ENCODE data around the gene TPST1.
"Not testable (repeated sequence)": the region's sequence is repeated elsewhere in the genome, so short reads cannot be mapped to it uniquely, and the experiment has no call there.

Gene TPST1

GRCh38 chr7:66283003-66283920 lies 78.1 kb downstream of the TPST1 start:
- no peak for DNase-seq (ENCODE audit: low read depth in 2 of 2)

- DNase-seq (ENCODE audit: low read depth in 2 of 2) = no peak
These were observed 90.9 kb downstream of the TPST1 start for GRCh38 chr7:66296001-66296521.

GRCh38 chr7:66296557-66296956 lies 91.4 kb downstream of the TPST1 start:
- no peak for DNase-seq (ENCODE audit: low read depth in 2 of 2)

DNA sequence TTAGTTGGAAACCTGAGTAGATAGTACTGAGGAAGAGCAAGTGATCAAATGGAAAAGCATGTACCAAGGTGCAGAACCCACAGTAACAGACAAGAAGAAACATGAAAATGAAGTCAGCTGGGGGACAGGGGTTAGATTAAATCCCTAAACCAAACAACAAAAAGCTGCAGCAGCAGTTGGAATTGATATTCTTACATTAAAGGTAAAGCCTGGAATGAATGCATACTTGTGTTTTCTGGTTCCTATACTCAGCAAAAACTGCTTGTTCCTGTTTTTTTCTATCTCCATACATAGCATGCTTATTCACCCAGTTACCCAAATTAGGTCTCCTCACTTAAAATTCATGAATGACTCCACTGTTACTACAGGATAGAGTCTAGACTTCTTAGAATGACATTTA lies 92.4 kb downstream of the TPST1 start:
- no peak for DNase-seq (ENCODE audit: low read depth in 2 of 2)

GRCh38 chr7:66301249-66301648 lies 96.1 kb downstream of the TPST1 start:
- DNase-seq (ENCODE audit: low read depth in 2 of 2) = no peak

DNA sequence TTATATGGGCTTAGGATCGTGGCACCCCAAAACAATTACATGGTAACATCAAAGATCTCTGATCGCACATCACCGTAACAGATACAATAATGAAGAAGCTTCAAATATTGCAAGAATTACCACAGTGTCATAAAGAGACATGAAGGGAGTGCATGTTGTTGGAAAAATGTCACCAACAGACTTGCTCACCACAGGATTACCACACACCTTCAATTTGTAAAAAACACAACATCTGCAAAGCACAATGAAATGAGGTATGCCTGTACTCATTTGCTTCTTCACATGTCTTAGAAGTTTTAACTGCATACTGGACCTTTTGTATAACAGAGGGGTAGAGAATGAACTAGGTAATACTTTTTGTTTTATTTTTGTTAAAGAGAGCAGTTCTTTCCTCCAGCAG lies 96.6 kb downstream of the TPST1 start:
- DNase-seq (ENCODE audit: low read depth in 2 of 2) = no peak

DNA sequence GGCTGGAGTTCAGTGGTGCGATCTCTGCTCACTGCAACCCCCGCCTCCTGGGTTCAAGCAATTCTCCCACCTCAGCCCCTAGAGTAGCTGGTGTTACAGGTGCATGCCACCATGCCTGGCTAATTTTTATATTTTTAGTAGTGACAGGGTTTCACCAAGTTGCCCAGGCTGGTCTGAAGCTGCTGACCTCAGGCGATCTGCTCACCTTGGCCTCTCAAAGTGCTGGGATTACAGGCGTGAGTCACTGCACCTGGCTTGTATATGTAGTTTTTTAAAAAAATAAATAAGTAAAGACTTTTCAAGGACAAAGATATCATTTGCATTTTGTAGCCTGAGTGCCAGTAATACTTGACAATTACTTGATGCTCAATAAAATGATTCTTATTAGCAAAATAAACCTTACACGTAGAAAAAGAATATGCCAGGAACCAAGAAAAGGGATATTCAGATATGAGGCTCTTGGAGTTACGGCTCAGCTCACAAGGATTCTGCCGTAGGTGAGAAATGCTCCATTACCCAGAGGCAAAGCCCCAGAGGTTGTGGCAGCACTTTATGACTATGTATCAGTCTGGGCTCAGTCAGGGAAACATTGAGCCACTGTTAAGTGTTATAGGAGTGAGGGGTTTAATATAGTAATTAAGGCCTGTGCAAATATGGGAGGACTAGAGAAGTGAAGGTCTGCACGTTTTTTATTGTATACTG lies 98.5 kb downstream of the TPST1 start:
- DNase-seq (ENCODE audit: low read depth in 2 of 2) = no peak

DNA sequence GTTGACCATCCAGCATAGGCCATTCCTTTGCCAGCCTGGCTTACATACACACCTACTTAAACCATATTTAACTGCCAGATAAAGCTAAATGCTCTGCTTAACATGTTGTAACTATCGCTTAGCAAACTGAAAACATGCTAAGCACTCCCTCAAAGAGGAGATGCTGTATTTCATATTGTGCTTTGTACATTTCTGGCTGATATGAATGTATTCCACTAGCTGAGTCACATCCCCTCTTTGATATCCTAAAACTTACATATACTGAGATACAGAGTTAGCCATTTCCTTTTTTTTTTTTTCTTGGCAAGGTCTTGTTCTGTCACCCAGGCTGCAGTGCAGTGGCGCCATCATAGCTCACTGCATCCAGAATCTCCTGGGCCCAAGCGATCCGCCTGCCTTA lies 99.4 kb downstream of the TPST1 start:
- no peak for DNase-seq (ENCODE audit: low read depth in 2 of 2)

GRCh38 chr7:66306243-66306642 lies 101.1 kb downstream of the TPST1 start:
- DNase-seq (ENCODE audit: low read depth in 2 of 2) = no peak

- DNase-seq (ENCODE audit: low read depth in 2 of 2) = no peak
These were observed 102.6 kb downstream of the TPST1 start for GRCh38 chr7:66307591-66308215.

GRCh38 chr7:66308411-66308810 lies 103.3 kb downstream of the TPST1 start:
- DNase-seq (ENCODE audit: low read depth in 2 of 2) = no peak

DNA sequence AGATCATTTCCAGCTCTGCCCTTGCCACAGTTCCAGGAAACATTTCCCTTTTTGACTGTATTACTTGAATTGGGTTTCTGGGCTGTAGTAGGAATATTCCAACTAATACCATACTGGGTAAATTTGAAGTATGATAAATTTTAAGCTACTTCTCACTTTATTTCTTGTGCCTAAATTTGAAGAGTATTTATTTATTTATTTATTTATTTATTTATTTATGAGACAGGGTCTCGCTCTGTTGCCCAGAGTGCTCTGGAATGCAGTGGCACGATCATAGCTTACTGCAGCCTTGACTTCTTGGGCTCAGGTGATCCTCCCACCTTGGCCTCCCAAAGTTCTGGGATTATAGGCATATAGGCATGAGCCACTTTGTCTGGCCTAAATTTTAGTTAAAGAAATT lies 105.5 kb downstream of the TPST1 start:
- no peak for DNase-seq (ENCODE audit: low read depth in 2 of 2)

DNA sequence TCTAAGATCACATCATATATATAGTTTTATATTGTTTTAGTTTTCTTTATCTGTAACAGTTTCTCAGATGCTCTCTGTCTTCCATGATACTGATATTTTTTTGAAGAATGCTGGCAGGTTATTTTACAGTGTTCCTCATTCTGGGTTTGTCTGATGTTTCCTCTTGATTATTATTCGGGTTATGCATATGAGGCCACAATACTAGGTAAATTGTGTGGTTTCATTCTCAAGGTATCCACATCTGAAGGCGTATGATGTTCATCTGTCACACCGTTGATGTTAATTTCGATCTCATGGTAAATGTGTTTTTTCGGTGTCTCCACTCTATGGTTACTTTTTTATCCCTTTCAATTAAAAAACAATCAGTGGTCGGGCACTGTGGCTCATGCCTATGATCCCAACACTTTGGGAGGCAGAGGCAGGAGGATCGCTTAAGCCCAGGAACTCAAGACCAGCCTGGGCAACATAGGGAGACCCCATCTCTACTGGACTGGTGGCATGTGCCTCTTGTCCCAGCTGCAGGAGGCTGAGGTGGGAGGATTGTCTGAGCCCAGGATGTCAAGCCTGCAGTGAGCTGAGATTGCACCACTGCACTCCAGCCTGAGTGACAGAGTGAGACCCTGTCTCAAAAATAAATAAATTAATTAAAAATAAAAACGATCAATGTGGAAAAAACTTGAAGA lies 108.9 kb downstream of the TPST1 start:
- DNase-seq (ENCODE audit: low read depth in 2 of 2) = no peak

DNA sequence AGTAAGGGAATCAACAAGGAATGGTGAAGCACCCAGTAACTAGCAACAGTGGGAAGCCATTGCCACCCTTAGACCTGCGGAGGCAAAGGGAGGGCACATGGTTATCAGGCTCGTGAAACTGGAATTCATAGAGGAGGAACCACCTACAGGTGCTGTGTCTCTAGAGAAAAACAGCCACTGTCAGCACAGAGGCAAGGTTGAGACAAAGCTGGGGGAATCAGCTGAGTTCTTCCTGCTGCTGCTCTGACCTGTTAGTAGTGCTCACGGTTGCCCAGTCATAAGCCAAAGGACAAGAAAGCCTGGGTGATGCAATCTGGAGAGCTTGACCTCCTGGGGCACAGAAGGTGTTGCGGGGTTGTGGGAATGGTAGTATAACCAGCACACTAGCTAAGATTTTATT lies 110.1 kb downstream of the TPST1 start:
- no peak for DNase-seq (ENCODE audit: low read depth in 2 of 2)

GRCh38 chr7:66319407-66319979 lies 114.4 kb downstream of the TPST1 start:
- no peak for DNase-seq (ENCODE audit: low read depth in 2 of 2)

- no peak for DNase-seq (ENCODE audit: low read depth in 2 of 2)
These were observed 116.1 kb downstream of the TPST1 start for GRCh38 chr7:66321283-66321682.

- DNase-seq (ENCODE audit: low read depth in 2 of 2) = no peak
These were observed 118.1 kb downstream of the TPST1 start for GRCh38 chr7:66323114-66323796.

DNA sequence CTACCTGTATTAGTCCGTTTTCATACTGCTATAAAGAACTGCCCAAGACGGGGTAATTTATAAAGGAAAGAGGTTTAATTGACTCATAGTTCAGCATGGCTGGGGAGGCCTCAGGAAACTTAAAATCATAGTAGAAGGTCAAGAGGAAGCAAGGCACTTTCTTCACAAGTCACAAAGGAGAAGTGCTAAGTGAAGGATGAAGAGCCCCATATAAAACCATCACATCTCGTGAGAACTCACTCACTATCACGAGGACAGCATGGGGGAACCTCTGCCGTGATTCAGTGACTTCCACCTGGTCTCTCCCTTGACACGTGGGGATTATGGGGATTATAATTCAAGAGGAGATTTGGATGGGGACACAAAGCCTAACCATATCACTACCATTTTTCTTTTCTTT lies 119.9 kb downstream of the TPST1 start:
- not testable (repeated sequence) for DNase-seq (ENCODE audit: low read depth in 2 of 2)

- no peak for DNase-seq (ENCODE audit: low read depth in 2 of 2)
These were observed 121.5 kb downstream of the TPST1 start for GRCh38 chr7:66326501-66327215.

- DNase-seq (ENCODE audit: low read depth in 2 of 2) = no peak
These were observed 125.8 kb downstream of the TPST1 start for GRCh38 chr7:66330961-66331360.
